ENCODE measurements around the gene CNKSR3.

GRCh38 chr6:154468760-154469159, 41.7 kb downstream of the CNKSR3 start:
- TF ChIP-seq CTCF (IDR thresholded peaks at IDR 0.05) (no peak), POLR2A (IDR thresholded peaks at IDR 0.05) (no peak)

All from body of pancreas (tissue), 4 donors.